NCI-H748 (cell line): ENCODE measurements around the gene GPR17.

Experiments
- DNase-seq: peaks from one replicate; lab custom pipeline; 2025; ENCODE audit not compliant: unreplicated experiment; lab: John Stamatoyannopoulos, UW

Gene GPR17

GRCh38 chr2:127670055-127670956, 24.4 kb downstream of the GPR17 start:
- DNase-seq: no peak

DNA sequence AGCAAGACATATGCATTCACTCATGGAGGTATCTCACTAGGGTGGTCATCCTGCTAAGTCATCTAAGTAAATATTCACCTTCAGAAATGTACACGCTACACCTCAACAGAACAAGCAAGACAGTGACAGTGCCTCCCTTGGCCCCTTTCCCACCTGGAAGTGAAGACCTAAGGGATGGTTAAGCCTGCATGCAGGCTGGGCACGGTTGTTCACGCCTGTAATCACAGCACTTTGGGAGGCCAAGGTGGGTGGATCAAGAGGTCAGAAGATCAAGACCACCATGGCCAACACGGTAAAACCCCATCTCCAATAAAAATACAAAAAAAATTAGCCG, 25.0 kb downstream of the GPR17 start:
- no peak for DNase-seq

- no peak for DNase-seq
Measured at GRCh38 chr2:127671557-127672302, 25.8 kb downstream of the GPR17 start.

DNA sequence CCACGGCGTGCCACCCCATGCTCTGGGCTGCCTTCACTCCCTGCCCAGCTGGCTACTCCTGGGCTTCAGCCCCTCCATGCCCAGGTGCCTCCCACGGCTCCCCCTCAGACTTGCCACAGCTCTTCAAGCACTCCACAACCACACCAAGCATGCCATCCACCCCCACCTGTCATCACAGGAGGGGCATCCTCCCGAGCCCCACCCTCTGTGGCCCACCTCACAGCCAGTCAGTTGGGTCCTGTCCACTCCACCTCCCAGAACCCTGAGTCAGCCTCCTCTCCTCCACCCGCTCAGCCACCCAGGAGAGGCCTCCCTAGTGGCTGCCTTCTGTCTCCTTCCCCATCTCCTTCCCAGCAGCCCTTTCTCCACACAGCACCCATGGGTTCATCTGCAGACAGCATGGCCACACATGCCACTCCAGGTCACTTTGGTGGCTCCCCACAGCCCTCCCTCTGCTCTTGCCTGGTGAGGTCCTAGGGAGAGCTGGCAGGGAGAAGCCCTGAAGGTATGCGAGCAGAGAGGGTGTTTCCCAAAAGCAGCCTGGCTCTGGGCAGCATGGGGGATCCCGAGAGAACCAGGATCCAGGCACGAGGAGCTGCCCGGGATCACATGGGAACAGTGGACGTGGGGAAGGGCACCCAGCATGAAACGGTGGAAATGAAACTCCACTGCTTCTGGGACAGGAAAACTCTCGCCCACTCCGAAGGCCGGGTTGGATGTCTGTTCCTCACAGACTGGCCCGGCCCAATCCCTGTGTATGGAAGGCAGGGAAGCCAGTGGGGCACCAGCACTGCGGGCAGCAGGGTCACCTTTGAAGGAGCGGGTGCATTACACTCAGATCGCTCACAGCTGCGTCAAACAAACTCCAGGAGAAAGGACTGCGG, 26.6 kb downstream of the GPR17 start:
- no peak for DNase-seq

DNA sequence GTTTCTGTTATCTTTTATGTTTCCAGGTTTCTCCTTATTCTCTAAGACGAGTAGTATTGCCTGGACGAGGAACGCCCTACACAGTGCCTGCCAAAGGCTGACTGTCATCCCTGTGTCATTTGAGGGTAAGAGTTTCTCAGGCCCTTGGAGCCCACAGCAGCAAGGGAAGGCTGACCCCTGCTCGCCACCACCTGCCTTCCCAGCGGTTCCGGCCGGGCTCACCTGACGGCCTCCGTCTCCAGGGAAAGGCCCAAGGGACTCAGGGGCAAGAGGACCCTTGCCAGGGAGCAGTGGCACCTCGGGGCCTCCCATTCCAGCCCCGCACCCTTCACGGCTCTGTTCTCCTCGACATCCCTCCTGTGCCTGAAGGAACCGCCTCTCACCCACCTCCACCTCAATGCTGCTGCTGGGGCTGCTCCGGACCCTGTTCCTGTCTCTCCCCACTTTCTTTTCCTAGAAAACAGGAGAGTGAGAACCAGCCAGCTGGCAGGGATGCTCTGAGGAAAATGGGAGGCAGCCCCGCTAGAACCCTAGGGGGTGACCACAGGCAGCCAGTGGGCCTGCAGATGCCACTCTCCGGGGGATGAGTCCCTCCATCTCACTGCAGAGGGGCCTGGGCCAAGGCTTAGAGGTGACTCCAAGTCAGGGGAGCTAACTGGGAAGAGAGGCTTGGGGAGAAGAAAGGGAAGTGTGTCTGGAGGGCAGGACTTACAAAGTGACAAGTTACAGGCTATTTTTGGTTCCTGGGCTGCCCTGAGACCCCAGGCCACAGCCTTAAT, 27.5 kb downstream of the GPR17 start:
- no peak for DNase-seq

DNA sequence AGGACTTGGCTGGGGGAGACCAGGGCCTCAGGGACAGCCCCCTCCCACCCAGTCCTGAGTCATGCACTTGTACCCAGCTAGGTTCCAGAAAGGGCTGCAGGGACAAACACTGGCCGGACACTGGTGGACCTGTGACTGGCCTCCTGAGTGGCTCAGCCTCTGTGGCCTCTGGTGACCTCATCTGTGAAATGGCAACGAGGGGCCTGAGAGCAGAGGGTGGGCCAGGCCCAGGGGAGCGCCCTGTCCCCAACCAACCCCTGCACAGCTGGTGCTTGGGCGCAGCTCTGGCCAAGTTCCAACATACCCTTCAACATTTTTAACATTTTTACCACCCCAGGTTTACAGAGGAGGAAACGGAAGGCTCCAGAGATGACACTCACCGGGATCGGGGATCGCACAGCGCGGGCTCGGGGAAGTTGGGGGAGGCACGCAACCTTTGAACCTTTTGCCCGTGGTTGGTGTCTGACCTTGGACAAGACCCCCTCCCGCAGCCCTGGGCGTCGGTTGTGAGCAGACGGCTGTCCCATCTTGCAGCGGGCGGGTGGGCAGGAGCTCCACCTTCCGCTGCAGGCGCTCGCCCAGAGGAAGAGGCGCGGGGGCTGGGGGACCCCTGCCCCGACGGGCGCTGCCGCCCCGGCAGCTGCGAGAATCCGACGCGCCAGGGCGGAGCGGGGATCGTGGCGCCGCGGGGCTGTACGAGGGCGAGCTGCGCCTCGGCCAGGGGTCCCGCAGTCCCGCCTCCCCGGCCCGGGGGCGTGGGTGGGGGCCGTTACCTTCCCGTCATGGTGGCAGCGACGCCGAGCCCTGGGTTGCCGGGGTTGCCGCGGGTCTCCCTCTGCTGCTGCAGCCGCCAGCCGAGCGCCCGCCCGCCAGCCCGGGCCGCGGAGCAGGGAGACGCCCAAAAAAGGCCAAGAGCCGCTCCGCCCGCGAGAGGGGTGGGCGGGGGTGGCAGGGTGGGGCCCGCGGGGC, 28.6 kb downstream of the GPR17 start:
- peak; percentile 15 for DNase-seq

- DNase-seq: peak; percentile 36
Measured at GRCh38 chr2:127675331-127676261, 29.6 kb downstream of the GPR17 start, which contains the start of gene LIMS2. LIMS2 (minus strand) TSS chr2:127675530; CDS start chr2:127675024, 506 bp downstream.

GRCh38 chr2:127676906-127677305, 31.0 kb downstream of the GPR17 start:
- no peak for DNase-seq

- peak; percentile 42 for DNase-seq
Measured at GRCh38 chr2:127678531-127678930, 32.6 kb downstream of the GPR17 start.

DNA sequence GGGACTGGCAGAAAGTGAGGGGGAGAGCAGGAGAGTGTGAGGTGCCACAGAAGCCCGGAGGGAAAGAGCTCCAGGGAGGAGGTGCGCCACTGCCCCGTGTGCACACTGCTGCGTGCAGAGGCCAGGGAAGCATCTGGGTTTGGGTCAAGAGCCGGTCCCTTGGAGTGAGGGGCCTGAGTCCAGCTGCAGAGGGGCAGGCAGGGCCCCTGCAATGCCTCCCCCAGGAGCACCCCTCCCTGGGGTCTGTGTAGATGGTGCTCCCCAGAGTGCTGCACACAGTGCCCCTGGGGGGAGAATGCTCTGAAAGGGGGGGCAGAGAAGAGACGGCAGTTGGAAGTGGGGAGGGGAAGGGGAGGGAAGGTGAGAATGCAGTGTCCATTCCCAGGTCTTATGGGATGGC, 33.0 kb downstream of the GPR17 start:
- DNase-seq: no peak

DNA sequence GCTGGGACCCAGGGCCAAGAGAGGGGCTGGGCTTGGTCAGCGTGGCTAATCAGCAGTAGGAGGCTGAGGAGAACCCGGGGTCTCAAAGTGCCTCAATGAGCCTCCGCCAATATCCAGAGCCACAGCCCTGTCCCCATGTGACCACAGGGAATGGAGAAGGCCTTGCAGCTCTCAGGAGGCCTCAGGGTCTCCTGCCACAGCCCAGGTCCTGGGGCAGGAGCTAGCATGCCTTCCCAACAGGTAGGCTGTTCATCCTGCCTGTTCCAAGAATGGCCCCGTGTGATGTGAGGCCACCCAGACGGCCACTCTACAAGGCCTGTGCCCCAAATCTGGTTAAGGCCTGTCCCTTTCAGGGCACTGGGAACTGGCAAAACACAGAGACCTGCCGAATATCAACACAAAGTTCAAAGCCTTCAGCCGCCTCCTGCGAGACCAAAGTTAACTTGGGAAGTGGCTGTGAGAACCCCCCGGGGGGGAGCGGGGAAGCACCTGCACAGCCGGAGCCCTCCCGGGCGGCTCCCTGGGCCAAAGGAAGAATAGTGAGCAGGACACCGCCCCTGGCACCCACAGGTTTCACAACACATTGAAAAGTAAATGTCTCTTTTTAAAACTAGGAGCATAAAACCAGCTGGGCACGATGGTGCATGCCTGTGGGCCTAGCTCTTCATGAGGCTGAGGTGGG, 33.9 kb downstream of the GPR17 start:
- no peak for DNase-seq

DNA sequence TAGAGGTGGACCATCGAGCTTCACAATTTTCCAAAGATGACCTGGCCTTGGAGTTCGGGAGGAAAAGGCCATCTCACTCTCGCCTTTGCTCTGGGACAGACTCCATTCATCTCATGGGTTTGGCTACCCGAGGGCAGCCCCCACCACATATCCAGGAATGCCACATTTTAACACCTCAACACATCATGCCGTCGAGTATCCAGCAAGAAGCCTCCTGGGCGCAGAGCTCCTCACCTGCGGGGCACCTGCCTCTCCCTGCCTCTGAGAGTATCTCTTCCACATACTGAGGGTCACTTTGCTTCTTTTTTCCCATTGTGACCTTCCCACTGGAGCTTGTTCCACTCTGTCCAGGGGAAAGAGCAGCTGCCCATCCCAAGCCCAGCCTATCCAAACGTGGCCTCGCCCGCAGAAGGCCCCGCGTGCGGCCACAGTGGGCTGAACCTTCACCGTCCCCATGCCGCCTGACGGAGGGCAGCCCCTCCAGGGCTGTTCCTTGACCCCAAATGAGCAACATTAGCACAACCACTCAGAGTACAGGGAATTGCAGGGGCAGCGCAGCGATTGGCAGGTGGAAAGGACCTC, 34.8 kb downstream of the GPR17 start:
- no peak for DNase-seq

DNA sequence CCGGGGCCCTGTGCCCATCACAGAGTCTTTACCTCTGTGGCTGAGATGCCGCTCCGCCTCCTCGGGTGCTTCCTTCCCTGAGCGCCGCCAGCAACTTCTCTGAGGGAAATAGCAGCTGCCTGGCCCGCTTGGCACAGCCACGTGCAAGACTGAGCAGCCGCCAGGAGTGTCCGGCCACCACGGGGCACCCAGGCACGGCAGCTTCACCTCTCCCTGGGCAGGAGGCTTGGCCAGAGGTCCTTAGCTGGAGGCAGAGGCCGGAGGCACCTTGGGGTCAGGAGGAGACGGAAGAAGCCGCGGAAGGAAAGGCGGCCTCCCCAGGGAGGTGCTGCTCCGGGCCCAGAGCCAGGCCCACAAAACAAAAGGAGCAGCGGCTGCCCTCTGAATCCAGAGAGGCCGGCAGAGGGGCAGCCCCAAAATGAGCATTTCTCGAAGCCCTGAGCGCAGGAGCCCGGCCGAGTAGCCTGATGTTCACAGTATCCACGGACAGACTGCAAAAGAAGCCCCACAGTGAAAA, 35.4 kb downstream of the GPR17 start:
- DNase-seq: no peak

- DNase-seq: no peak
Measured at GRCh38 chr2:127681976-127682857, 36.3 kb downstream of the GPR17 start.

DNA sequence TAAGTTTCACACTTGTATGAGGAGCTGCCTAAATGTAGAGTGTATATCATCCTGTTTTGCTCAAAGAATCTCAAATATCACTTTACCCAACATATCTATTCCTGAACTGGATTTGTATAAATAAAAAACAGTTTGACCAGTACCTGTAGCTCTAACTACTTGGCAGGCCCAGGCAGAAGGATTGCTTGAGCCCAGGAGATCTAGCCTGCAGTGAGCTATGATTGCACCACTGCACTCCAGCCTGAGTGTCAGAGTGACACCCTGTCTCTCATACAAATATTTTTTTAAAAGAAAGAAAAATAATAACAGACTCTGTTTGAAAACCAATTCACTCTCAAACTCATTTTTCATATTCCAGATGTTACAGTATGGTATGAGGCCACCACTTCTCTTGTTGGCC, 37.1 kb downstream of the GPR17 start:
- no peak for DNase-seq

- DNase-seq: no peak
Measured at GRCh38 chr2:127683757-127684156, 37.8 kb downstream of the GPR17 start.
